ENCODE results near the gene GPN2. TPM values are rescaled to one million over a fixed set of nuclear protein-coding genes. Genes with fewer than 3 reads are reported as not detected.

Gene GPN2
- total RNA-seq, 1 experiment from 2014 or later = 61.9 TPM

DNA sequence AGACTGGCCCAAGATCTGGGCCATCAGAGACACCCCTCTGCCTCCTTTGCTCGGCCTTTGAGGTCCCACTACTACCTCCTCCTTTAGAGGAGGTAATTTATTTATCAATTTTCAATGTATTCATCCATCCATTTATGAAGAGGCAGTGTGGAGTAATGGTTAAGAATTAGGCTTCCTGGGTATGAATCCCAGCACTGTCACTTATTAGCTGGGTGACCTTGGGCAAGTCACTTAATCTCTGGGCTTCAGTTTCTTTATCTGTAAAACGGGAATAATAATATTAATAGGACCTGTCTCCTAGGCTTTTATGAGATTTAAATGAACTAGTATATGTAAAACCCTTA is 22.0 kb upstream of the GPN2 start:
- Histone ChIP-seq H3K36me3 (replicated peaks; ENCODE audit: control insufficient read depth, insufficient read depth, low read length) (no peaks in the 10 kb centered on the region), H3K27me3 (ENCODE audit: control insufficient read depth, insufficient read depth, low read length) (no peaks in the 10 kb centered on the region), H3K4me3 (ENCODE audit: insufficient read depth, low read depth, low read length) (no peak overlapping the region)
- no peak for DNase-seq

GRCh38 chr1:26911399-26912146 is 21.5 kb upstream of the GPN2 start:
- no peak for DNase-seq
- no peaks in the 10 kb centered on the region for H3K36me3 ChIP-seq (replicated peaks; ENCODE audit: control insufficient read depth, insufficient read depth, low read length)
- H3K4me3 ChIP-seq (ENCODE audit: insufficient read depth, low read depth, low read length) = no peak overlapping the region
- no peaks in the 10 kb centered on the region for H3K27me3 ChIP-seq (ENCODE audit: control insufficient read depth, insufficient read depth, low read length)

- no peaks in the 10 kb centered on the region for H3K36me3 ChIP-seq (replicated peaks; ENCODE audit: control insufficient read depth, insufficient read depth, low read length)
- H3K27me3 ChIP-seq (ENCODE audit: control insufficient read depth, insufficient read depth, low read length) = no peaks in the 10 kb centered on the region
- no peak for DNase-seq
- H3K4me3 ChIP-seq (ENCODE audit: insufficient read depth, low read depth, low read length) = no peak overlapping the region
Measured at GRCh38 chr1:26910343-26911160, 20.5 kb upstream of the GPN2 start.

- DNase-seq = no peak
- Histone ChIP-seq H3K4me3 (ENCODE audit: insufficient read depth, low read depth, low read length) (no peak overlapping the region), H3K27me3 (ENCODE audit: control insufficient read depth, insufficient read depth, low read length) (no peaks in the 10 kb centered on the region), H3K36me3 (replicated peaks; ENCODE audit: control insufficient read depth, insufficient read depth, low read length) (no peaks in the 10 kb centered on the region)
Measured at GRCh38 chr1:26909951-26910342, 19.9 kb upstream of the GPN2 start.

GRCh38 chr1:26907071-26907917 is 17.2 kb upstream of the GPN2 start:
- H3K36me3 ChIP-seq (replicated peaks; ENCODE audit: control insufficient read depth, insufficient read depth, low read length) = no peaks in the 10 kb centered on the region
- H3K4me3 ChIP-seq (ENCODE audit: insufficient read depth, low read depth, low read length) = no peak overlapping the region
- DNase-seq = no peak
- no peaks in the 10 kb centered on the region for H3K27me3 ChIP-seq (ENCODE audit: control insufficient read depth, insufficient read depth, low read length)

DNA sequence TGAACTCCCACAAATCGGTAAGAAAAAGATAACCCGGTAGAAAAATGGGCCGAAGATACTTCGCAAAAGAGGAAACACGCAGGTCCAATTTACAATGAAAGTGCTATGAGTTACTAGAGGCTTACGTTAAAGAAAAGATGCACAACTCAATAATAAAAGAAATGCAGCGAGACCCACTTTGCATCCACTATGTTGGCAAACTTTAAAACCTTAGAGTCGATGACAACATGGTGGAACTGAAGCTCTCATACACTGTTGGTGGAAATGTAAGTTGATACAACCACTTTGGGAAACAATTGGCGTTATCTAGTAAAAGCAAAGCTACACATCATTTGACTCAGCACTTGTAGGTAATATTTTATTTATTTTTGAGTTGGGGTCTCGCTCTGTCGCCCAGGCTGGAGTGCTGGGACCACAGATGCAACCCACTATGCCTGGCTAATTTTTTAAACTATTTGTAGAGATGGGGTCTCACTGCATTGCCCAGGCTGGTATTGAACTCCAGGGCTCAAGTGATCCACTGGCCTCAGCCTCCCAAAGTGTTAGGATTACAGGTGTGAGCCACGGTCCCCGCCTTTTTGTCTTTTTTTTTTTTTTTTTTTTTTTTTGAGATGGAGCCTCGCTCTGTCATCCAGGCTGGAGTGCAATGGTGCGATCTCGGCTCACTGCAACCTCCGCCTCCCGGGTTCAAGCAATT is 10.9 kb upstream of the GPN2 start:
- Histone ChIP-seq H3K36me3 (replicated peaks; ENCODE audit: control insufficient read depth, insufficient read depth, low read length) (peaks cover 4% of the 10 kb centered on the region), H3K27me3 (ENCODE audit: control insufficient read depth, insufficient read depth, low read length) (no peaks in the 10 kb centered on the region), H3K4me3 (ENCODE audit: insufficient read depth, low read depth, low read length) (peak overlapping the region; percentile 88)
- DNase-seq = no peak

- Histone ChIP-seq H3K4me3 (ENCODE audit: insufficient read depth, low read depth, low read length) (peak within 1 kb of the TSS; percentile 88), H3K36me3 (replicated peaks; ENCODE audit: control insufficient read depth, insufficient read depth, low read length) (peaks cover 5% of the 10 kb centered on the region), H3K27me3 (ENCODE audit: control insufficient read depth, insufficient read depth, low read length) (no peaks in the 10 kb centered on the region)
- DNase-seq = peak; percentile 94
Measured at GRCh38 chr1:26900001-26900814, 10.1 kb upstream of the GPN2 start, which contains the start of gene GPATCH3. TSS of gene GPATCH3 (minus strand) at chr1:26900467. CDS start at chr1:26900442, 25 bp downstream.

DNA sequence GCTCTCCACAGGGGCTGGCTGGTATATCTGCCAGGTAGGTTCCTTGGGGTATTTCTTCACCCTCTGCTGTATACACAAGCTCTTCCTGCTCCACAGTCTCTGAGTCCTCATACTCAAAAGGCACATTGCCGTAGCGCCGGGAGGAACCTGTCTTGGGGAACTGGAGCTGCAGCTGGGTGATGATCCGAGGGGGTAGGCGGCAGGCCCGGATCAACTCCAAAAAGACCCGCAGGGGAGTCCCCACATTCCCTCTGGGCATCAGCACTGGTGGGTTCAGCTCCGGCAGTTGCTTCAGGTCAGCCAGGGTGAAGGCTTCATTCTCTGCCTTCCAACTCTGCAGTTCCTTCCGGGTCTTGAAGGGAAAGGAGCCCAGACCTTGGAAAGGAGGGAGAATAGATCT is 7.3 kb upstream of the GPN2 start:
- Histone ChIP-seq H3K36me3 (replicated peaks; ENCODE audit: control insufficient read depth, insufficient read depth, low read length) (peaks cover 10% of the 10 kb centered on the region), H3K27me3 (ENCODE audit: control insufficient read depth, insufficient read depth, low read length) (no peaks in the 10 kb centered on the region), H3K4me3 (ENCODE audit: insufficient read depth, low read depth, low read length) (no peak overlapping the region)
- no peak for DNase-seq

DNA sequence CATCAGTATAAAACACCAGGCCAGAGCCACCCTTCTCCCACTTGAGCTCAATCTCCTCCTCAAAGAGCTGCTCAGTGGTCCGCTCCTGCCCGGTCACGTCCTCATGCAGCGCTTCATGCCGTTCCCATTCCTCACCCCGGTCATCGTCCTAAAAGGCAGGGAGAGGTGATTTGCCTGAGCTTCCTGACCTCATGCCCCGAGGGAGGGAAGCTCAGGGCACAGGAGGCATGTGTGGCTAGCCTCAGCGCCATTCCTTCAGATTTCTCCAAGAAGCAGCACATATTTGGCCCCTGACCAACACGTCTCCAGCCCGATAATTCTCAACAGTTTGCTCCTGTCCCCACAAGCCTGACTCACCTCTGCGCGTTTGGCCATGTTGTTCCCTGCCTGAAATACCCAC is 4.2 kb upstream of the GPN2 start:
- Histone ChIP-seq H3K36me3 (replicated peaks; ENCODE audit: control insufficient read depth, insufficient read depth, low read length) (peaks cover 10% of the 10 kb centered on the region), H3K4me3 (ENCODE audit: insufficient read depth, low read depth, low read length) (no peak overlapping the region), H3K27me3 (ENCODE audit: control insufficient read depth, insufficient read depth, low read length) (no peaks in the 10 kb centered on the region)
- DNase-seq = no peak

GRCh38 chr1:26890467-26890796 is 349 bp upstream of the GPN2 start:
- H3K36me3 ChIP-seq (replicated peaks; ENCODE audit: control insufficient read depth, insufficient read depth, low read length) = peaks cover 18% of the 10 kb centered on the region

DNA sequence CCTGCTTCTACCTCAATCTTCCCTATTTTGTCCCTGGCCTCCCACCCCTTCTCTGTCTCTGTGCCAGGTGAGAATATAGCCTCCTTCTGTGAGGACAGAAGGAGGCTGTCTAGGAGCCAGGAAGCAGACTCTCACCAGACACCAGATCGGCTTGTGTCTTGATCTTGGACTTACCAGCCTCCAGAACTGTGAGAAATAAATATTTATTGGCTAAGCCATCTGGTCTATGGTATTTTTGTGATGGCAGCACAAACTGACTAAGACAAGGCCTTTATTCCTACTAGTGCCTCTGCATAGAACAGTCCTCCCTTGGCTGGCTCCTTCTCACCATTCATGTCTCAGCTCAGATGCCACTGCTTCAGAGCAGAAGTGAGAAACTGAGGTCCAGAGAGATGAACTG is 1.9 kb downstream of the GPN2 start:
- DNase-seq = no peak
- Histone ChIP-seq H3K4me3 (ENCODE audit: insufficient read depth, low read depth, low read length) (no peak overlapping the region), H3K36me3 (replicated peaks; ENCODE audit: control insufficient read depth, insufficient read depth, low read length) (peaks cover 27% of the 10 kb centered on the region), H3K27me3 (ENCODE audit: control insufficient read depth, insufficient read depth, low read length) (no peaks in the 10 kb centered on the region)

More at GRCh38 chr1:26890467-26890796, 349 bp upstream of the GPN2 start:
- H3K27me3 ChIP-seq (ENCODE audit: control insufficient read depth, insufficient read depth, low read length) = no peaks in the 10 kb centered on the region
- DNase-seq = no peak
- peak overlapping the region; percentile 99 for H3K4me3 ChIP-seq (ENCODE audit: insufficient read depth, low read depth, low read length)

DNA sequence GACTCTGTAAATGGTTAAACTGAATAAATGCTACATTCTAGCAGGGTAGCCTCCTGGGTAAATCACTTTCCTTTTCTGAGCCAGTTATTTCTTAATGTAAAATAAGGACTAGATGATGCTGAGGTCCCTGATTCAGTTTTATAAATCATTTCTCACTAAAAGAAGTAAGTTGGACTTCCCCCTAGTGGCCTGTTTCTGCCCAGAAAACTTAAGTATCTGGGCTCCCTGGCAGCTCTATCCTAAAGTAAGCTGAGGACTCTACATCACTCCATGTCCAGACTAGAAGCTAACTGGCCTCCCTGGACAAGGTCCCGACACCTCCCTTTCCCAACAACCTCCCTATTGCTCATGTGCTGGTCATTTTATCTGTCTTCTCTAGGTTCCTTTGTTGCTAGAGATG is 3.0 kb downstream of the GPN2 start:
- Histone ChIP-seq H3K36me3 (replicated peaks; ENCODE audit: control insufficient read depth, insufficient read depth, low read length) (peaks cover 31% of the 10 kb centered on the region), H3K27me3 (ENCODE audit: control insufficient read depth, insufficient read depth, low read length) (no peaks in the 10 kb centered on the region), H3K4me3 (ENCODE audit: insufficient read depth, low read depth, low read length) (no peak overlapping the region)
- peak; percentile 61 for DNase-seq

GRCh38 chr1:26882696-26883463 is 7.2 kb downstream of the GPN2 start:
- peaks cover 30% of the 10 kb centered on the region for H3K36me3 ChIP-seq (replicated peaks; ENCODE audit: control insufficient read depth, insufficient read depth, low read length)

More at GRCh38 chr1:26882696-26883463, 7.2 kb downstream of the GPN2 start:
- H3K27me3 ChIP-seq (ENCODE audit: control insufficient read depth, insufficient read depth, low read length) = no peaks in the 10 kb centered on the region
- no peak for DNase-seq
- H3K4me3 ChIP-seq (ENCODE audit: insufficient read depth, low read depth, low read length) = no peak overlapping the region
